Breast epithelium (tissue), 3 donors: Measurements from ENCODE around the gene EHMT1.

Experiments
- POLR2A ChIP-seq: fragments of 450-650 bp; IDR thresholded peaks from one replicate; pipeline ENCODE4 v1.6.1; 2016; ENCODE audit warnings: antibody characterized with exemption, mild to moderate bottlenecking, moderate library complexity
- POLR2AphosphoS5 ChIP-seq, 3 donors: sonication (generic); formaldehyde crosslinking; IDR thresholded peaks; one replicate each; pipeline ENCODE4 v1.6.1; 2017; ENCODE audit warnings: antibody characterized with exemption in 3 of 3

DNA sequence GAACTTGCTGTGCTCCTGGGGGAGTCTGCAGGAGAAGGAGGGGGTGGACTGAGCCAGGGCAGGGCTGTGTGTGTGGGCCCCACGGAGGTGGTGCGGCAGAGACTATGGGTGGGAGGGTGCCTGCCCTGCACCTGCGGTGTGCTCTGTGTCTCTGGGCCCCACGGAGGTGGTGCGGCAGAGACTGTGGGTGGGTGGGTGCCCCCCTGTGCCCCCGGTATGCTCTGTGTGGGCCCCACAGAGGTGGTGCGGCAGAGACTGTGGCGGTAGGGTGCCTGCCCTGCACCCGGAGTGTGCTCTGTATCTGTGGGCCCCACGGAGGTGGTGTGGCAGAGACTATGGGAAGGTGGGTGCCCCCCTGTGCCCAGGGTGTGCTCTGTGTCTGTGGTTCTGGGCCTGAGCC is 103.7 kb downstream of the EHMT1 start:
- no peak for TF ChIP-seq POLR2A
- TF ChIP-seq POLR2AphosphoS5 (IDR thresholded peaks at IDR 0.05) = no peak
